GM15510 (cell line): ENCODE measurements around the gene RNF41.

Experiments
- POLR2A ChIP-seq: IDR thresholded peaks from 3 replicates; pipeline ENCODE4 v1.6.1; 2011; ENCODE audit warnings: borderline replicate concordance; ENCODE audit not compliant: insufficient read length; ENCODE audit errors: extremely low read depth

Gene RNF41

GRCh38 chr12:56229082-56229481 lies 7.4 kb upstream of the RNF41 start:
- TF ChIP-seq POLR2A = no peak

GRCh38 chr12:56224954-56225353 lies 3.2 kb upstream of the RNF41 start:
- no peak for TF ChIP-seq POLR2A

GRCh38 chr12:56224102-56224701 lies 2.5 kb upstream of the RNF41 start, which contains the start of gene NABP2:
Gene NABP2 (plus strand): TSS chr12:56224342. CDS start chr12:56224857, 515 bp downstream.
- TF ChIP-seq POLR2A = peak; percentile 68

GRCh38 chr12:56223571-56224101 lies 1.9 kb upstream of the RNF41 start:
- TF ChIP-seq POLR2A = no peak

- no peak for TF ChIP-seq POLR2A
Observed at GRCh38 chr12:56222531-56222895, 791 bp upstream of the RNF41 start.

- TF ChIP-seq POLR2A = no peak
Observed at GRCh38 chr12:56221232-56221756, 428 bp downstream of the RNF41 start.

GRCh38 chr12:56220611-56221231 lies 1.0 kb downstream of the RNF41 start:
- TF ChIP-seq POLR2A = no peak

- no peak for TF ChIP-seq POLR2A
Observed at GRCh38 chr12:56219840-56220239, 1.9 kb downstream of the RNF41 start.

GRCh38 chr12:56216461-56216860 lies 5.3 kb downstream of the RNF41 start:
- TF ChIP-seq POLR2A = no peak

- no peak for TF ChIP-seq POLR2A
Observed at GRCh38 chr12:56213878-56214277, 7.8 kb downstream of the RNF41 start.

GRCh38 chr12:56212361-56212760 lies 9.4 kb downstream of the RNF41 start:
- TF ChIP-seq POLR2A = no peak

GRCh38 chr12:56208006-56208405 lies 13.7 kb downstream of the RNF41 start:
- TF ChIP-seq POLR2A = no peak

- no peak for TF ChIP-seq POLR2A
Observed at GRCh38 chr12:56206452-56207166, 15.1 kb downstream of the RNF41 start.

- TF ChIP-seq POLR2A = no peak
Observed at GRCh38 chr12:56205445-56205844, 16.3 kb downstream of the RNF41 start.

GRCh38 chr12:56204275-56204674 lies 17.4 kb downstream of the RNF41 start:
- no peak for TF ChIP-seq POLR2A
